ENCODE measurements around the gene HNRNPC.

GRCh38 chr14:21231020-21231652 lies 38.1 kb downstream of the HNRNPC start:
- TF ChIP-seq CTCF (IDR thresholded peaks at IDR 0.05): no peak
- no peak for TF ChIP-seq POLR2A (IDR thresholded peaks at IDR 0.05)
- no peak for TF ChIP-seq POLR2AphosphoS5 (IDR thresholded peaks at IDR 0.05)

Data from transverse colon (tissue), 4 donors.